GDM1 (cell line): Measurements from ENCODE around the gene MIB2.
"Not testable (repeated sequence)": the region's sequence is repeated elsewhere in the genome, so short reads cannot be mapped to it uniquely, and the experiment has no call there.

ENCODE experiments used
- DNase-seq: peaks from one replicate; lab custom pipeline; 2025; lab: John Stamatoyannopoulos, UW

MIB2 gene

GRCh38 chr1:1627261-1627828 lies 12.0 kb downstream of the MIB2 start:
- no peak for DNase-seq

GRCh38 chr1:1627829-1628753 lies 12.8 kb downstream of the MIB2 start:
- DNase-seq: no peak

GRCh38 chr1:1628754-1629429 lies 13.6 kb downstream of the MIB2 start:
- DNase-seq: no peak

DNA sequence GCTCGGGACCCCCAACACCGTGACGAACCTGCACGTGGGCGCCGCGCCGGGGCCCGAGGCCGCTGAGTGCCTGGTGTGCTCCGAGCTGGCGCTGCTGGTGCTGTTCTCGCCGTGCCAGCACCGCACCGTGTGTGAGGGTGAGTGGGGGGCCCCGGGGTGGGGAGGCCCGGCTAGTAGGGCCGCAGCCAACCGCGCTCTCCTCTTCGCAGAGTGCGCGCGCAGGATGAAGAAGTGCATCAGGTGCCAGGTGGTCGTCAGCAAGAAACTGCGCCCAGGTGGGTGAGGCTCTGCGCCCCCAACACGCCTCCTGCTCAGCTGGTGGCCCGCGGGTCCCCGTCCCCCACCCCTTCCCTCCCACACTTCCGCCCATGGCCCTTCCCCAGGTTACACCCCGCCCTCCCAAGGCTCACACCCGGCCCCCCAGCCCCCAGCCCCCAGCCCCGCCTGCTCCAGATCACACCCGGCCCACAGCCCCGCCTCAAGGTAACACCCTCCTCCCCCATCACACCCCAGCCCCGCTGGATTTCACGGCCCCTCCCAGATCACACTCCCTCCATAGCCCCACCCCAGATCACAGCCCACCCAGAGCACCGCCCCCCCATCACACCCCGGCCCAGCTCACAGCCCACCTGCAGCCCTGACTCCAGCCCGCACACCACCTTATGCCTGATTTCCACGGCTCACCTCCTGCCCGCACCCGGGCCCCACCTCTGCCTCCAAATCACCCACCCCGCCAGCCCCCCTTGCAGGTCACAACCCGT lies 14.3 kb downstream of the MIB2 start:
- DNase-seq: no peak

DNA sequence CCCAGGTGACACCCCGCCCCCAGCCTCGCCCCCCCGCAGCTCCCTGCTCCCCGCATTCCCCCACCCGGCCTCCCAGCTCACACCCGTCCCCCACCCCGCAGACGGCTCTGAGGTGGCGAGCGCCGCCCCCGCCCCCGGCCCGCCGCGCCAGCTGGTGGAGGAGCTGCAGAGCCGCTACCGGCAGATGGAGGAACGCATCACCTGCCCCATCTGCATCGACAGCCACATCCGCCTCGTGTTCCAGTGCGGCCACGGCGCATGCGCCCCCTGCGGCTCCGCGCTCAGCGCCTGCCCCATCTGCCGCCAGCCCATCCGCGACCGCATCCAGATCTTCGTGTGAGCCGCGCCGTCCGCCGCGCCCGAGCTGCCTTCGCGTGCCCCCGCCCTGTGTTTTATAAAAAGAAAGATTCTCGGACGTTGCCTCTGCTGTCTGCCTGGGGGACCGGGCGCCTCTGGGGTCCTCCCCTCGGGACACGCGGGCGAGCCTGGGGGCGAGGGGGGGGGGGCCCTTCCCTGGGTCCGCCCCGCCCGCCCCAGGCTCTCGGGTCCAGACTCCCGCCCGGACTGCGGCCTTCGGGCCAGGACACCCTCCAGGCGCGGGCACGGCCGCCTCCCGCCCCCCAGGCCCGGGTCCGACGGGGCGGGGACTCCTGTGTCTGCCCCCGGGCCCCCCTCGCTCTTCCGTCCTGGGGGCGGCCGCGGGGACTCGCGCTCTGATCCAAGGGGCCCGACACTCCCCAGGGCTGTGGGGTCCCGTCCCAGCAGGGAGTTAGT lies 15.1 kb downstream of the MIB2 start:
- DNase-seq: no peak

GRCh38 chr1:1630965-1631781 lies 15.9 kb downstream of the MIB2 start:
- DNase-seq: no peak

- DNase-seq: no peak
These were observed 16.6 kb downstream of the MIB2 start, which contains the start of gene MMP23B for GRCh38 chr1:1631782-1632420. TSS of gene MMP23B (plus strand) at chr1:1632173. CDS start at chr1:1632219, 46 bp downstream.

DNA sequence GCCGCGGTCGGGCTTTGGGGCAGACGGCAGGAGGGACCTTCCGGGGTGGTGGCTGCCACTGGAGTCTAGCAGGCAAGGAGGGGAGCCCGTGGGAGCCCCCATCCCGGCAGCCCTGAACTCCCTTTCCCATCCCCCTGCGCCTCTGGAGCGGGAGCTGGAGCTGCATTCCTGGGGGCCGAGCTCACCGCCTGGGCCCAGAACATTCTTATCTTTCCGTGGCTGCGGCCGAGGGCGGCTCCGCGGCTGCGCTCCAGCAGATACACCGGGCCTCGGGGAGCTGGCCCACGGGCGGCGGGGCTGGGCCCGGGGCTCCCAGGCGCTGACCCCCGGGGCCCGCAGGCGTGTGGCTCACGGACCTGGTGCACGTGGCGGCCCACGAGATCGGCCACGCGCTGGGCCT lies 18.1 kb downstream of the MIB2 start:
- not testable (repeated sequence) for DNase-seq

DNA sequence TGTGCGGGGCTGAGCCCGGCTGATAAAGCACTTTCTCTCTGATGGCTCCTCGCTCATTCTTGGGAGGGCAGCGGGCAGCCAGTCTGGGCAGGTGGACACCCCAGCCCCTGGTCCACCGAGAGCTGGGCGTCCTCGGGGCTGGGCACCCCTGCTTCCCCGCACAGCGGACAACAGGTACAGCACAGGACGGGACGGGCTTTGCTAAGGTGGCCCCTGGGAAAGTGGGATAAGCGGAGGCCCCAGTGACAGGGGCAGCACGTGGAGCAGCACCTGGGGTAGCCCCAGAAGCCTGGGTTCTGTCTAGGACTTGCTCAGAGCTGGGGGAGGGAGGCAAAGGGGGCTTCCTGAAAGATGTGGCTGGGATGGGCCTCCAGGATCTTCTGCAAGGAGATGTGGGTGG lies 19.3 kb downstream of the MIB2 start:
- not testable (repeated sequence) for DNase-seq

- DNase-seq: not testable (repeated sequence)
These were observed 21.6 kb downstream of the MIB2 start for GRCh38 chr1:1636621-1637478.

DNA sequence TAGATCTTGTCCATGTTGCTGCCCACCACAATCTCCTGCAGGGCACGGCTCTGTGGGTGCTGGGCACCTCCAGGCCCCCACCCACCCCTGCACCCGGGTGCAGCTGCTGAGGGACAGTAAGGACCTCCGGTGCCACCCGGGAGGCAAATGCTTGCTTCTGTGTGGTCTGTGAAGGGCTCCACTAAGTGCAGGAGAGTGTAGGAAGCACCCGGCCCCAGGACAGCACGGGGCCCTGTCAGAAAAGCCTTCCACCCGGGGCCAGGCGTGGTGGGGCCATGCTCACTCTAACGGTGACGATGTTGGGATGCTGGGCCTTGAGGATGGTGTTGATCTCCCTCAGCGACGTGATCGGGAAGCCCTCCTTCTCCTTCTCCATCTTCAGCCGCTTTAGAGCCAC lies 22.2 kb downstream of the MIB2 start:
- not testable (repeated sequence) for DNase-seq

GRCh38 chr1:1638528-1638927 lies 23.2 kb downstream of the MIB2 start:
- not testable (repeated sequence) for DNase-seq

GRCh38 chr1:1639368-1639767 lies 24.1 kb downstream of the MIB2 start:
- not testable (repeated sequence) for DNase-seq

GRCh38 chr1:1640081-1640480 lies 24.8 kb downstream of the MIB2 start:
- not testable (repeated sequence) for DNase-seq

GRCh38 chr1:1640711-1641461 lies 25.6 kb downstream of the MIB2 start:
- not testable (repeated sequence) for DNase-seq

DNA sequence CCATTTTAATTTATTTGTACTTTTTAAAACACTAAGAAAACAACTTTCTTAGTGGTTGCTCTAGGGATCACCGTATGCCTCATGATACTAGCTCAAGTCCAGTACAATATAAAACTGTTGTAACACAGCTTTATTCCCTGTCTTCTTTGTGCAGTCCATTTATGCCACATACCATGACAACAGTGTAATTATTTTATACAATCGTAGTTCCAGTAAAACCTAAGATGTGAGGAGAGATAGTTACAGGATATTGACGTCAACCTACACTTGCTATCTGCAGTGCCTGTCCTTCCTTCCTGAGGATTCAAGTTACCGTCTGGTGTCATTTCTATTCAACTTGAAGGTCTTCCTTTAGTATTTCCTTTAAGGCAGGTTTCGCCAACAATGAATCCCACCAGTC lies 31.0 kb downstream of the MIB2 start:
- DNase-seq: not testable (repeated sequence)

GRCh38 chr1:1647567-1648241 lies 32.4 kb downstream of the MIB2 start:
- DNase-seq: not testable (repeated sequence)
